Endometrial microvascular endothelial cells (primary cell): ENCODE measurements around the gene LRRC8A. TPM values are rescaled to one million over a fixed set of nuclear protein-coding genes. Genes with fewer than 3 reads are reported as not detected.
"Not testable (repeated sequence)": the region's sequence is repeated elsewhere in the genome, so short reads cannot be mapped to it uniquely, and the experiment has no call there.

Experiments used
- in situ Hi-C: cut with HindIII; loops from 2 replicates; pipeline ENCODE4 v1.10.0; 2017; ENCODE audit warnings: low sequenced_read_pairs, low pct_unique_long_range_greater_than_20kb; ENCODE audit errors: inconsistent ontology term
- total RNA-seq: library from RNA; depleted of rRNA; stranded (reverse); fragments of >200 nt; gene quantifications from one replicate; pipeline ENCODE4 v1.2.3, GENCODE V29; 2015; ENCODE audit errors: inconsistent ontology term

LRRC8A gene
- 91.1 TPM for total RNA-seq

DNA sequence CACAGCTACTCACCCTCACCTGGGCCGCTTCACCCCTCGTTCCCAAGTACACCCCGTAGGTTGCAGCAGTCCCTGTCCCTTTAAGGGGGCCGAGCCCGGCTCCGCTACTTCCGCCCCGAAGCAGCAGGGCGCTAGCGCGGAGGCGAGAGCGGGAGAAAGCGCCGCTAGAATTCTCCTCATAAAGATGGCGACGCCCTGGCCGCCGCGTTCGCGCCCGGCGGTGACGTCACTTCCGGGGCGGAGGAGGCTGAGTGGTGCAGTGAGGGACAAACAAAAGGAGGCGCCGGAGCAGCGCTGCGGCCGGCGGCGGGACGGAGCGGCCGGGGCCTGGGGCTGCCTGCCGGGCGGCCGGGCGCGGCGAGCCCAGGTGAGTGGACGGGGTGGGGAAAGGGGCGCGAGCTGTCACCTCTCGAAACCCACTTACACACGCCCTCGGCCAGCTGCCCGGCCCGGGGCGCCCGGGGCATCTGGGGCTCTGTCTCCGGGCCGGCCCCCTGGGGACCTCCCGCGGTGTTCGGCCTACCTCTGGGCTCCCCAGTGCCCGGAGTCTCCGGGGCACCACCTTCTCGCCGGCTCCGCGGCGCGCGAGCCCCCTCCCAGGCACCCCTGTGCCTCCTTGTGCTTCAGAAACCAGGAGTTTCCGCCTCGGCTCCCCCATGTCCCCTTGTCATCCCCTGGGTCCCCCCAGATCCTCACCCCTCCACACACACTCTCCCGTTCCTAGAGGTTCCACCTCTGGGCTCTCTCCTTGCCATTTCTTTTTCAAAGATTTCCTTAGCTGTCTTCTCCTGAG is at the start of gene LRRC8A, which contains the start of gene KYAT1:
TSS of gene LRRC8A (plus strand) at position 250 of the 793 bp plus-strand sequence. CDS start 25,032 bp downstream, outside the sequence.
TSS of gene KYAT1 (minus strand) at position 67 of the 793 bp plus-strand sequence. CDS start 36,545 bp downstream, outside the sequence.
- in situ Hi-C loops = no loop called here

DNA sequence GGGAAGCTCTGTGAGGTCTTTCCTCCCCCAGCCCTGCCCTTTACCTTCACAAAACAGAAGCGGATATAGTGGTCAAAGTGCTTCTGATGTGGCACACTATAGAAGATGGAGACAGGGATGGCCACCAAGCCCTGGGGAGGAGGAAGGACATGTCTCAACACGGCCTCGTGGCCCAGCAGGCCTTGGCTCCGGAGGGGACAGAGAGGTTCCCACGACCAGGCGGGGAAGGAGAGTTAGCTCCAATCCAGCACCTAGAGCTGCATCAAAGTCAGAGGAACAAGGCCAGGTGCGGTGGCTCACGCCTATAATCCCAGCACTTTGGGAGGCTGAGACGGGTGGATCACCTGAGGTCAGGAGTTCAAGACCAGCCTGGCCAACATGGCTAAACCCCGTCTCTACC is 48.2 kb upstream of the LRRC8A start:
- in situ Hi-C loops = no loop called here

DNA sequence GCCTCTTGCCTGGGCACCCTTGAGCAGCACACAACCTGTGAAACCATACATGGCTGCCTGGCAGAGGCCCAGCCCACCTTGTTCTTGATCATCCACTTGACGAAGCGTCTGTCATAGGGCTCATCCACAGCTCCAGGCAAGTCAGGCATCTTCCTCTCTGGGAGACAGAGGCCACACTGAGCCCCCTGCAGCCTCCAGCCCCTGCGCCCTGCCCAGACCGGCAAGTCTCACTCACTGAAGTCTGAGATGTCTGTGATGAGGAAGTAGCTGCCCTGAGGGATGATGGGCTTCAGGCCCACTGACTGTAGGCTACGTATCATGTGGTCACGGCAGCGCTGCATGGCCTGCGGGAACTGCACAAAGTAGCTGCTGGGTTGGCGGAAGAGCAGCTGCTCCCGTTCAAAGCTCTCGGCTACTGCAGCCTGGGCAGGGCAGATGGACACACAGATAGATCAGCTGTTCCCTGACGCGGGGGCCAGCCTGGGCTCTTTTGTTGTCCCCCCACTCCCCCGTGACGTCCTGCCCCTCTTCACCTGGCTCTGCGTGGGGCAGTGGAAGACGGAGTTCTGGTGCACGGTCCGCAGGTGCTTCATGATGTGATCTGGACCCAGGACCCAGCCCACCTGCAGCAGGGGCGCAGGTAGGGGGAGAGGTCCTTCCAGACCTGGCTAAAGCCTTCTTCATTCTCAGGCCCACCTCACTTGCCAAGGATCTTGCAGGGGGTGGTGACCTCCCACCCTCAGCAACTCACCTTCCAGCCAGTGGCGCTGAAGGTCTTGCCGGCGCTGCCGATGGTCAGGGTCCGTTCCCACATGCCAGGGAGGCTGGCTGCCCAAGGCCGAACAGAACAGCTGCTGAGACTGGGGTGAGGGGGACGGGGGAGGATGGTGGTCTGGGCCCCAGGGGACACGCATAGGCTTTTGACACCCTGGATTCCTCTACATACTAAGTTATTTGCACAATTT is 46.4 kb upstream of the LRRC8A start:
- in situ Hi-C loops = no loop called here

DNA sequence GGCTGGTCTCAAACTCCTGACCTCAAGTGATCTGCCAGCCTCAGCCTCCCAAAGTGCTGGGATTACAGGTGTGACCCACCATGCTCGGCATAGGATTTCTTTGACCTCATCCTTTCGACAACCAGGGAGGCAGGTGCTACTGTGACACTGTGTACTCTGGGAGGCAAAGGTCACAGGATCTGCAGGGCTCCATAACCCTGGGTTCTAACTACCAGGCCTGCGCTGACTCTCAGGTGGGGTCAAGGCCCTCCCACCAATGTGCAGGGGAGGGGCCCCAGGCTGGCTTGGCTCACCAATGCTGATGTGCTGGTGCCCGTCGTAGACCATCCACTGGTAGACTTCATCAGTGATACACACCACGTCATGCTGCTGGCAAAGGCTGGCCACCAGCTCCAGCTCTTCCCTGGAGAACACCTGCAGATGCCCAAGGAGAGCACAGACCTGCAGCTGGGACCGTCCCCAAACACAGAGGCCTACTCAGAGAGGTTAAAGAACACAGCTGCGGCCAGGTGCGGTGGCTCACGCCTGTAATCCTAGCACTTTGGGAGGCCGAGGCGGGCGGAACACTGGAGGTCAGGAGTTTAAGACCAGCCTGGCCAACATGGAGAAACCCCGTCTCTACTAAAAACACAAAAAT is 45.3 kb upstream of the LRRC8A start:
- in situ Hi-C loops = no loop called here

DNA sequence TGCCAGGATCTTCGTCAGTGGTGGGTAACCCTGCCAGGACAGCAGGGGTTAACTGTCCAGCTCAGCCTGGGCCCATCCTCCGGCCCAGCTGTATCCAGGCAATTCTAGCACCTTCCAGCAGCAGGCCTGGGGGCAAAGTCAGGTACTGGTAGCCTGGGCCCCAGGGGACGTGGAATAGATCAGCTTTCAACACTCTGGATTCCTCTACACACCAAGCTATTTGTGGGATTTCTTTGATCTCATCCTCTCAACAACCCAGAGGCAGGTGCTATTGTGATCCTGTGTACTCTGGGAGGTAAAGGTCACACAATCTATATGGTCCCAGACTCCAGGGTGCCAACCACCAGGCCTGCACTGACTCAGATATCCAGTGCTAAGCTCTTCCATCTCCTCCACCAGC is 43.6 kb upstream of the LRRC8A start:
- in situ Hi-C loops = no loop called here

DNA sequence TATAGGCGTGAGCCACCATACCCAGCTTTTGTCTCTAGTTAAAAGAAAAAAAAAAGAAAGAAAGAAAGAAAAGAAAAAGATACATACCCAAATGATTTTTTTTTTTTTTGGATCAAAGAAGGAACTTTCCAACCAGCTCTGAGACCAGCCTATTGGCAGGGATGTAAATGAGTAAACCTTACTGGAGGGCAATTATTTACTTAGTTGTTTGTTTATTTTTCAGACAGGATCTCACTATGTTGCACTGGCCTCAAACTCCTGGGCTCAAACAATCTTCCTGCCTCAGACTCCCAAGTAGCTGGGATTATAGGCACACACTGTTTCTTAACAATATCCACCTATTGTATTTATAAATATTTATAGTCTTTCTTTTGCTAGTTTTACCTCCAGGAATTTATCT is 41.4 kb upstream of the LRRC8A start:
- in situ Hi-C loops = no loop called here

DNA sequence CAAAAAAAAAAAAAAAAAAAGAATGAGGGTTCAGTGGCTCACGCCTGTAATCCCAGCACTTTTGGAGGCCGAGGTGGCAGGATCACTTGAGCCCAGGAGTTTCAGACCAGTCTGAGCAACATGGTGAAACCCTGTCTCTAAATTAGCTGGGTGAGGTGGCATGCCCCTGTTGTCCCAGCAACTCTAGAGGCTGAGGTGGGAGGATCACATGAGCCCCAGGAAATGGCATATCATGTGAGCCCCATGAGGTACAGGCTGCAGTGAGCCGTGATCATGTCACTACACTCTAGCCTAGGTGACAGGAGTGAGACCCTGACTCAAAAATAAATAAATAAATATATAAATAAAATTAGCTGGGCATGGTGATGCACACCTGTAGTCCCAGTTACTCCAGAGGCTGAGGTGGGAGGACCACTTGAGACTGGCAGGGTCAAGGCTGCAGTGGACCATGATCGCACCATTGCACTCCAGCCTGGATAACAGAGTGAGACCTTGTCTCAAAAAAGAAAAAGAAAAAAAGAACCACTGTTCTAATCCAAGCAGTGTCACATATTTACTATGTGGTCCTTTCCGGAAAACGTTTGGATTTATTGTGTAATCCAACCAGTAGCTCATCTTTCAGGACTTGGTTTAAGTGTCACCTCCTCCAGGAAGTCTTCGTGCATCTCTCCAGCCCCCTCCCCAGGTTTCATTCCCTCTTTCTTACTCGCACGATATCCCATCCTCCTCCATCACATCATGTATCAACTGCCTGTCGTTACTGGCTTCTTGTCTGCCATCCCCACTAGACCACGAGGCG is 40.0 kb upstream of the LRRC8A start:
- in situ Hi-C loops = no loop called here

DNA sequence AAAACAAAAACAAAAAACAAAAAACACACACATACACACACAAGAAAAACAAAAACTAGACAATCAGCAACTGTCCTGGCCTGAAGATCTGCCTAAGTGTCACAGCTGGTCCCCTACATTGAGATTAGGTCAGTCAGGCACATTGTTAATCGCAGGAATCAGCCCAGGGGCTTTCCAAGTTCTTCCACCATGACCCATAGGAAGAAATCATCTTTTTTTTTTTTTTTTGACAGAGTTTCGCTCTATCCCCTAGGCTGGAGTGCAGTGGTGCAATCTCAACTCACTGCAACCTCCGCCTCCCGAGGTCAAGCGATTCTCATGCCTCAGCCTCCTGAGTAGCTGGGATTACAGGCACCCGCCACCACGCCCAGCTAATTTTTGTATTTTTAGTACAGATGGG is 38.8 kb upstream of the LRRC8A start:
- in situ Hi-C loops = not testable (repeated sequence)

DNA sequence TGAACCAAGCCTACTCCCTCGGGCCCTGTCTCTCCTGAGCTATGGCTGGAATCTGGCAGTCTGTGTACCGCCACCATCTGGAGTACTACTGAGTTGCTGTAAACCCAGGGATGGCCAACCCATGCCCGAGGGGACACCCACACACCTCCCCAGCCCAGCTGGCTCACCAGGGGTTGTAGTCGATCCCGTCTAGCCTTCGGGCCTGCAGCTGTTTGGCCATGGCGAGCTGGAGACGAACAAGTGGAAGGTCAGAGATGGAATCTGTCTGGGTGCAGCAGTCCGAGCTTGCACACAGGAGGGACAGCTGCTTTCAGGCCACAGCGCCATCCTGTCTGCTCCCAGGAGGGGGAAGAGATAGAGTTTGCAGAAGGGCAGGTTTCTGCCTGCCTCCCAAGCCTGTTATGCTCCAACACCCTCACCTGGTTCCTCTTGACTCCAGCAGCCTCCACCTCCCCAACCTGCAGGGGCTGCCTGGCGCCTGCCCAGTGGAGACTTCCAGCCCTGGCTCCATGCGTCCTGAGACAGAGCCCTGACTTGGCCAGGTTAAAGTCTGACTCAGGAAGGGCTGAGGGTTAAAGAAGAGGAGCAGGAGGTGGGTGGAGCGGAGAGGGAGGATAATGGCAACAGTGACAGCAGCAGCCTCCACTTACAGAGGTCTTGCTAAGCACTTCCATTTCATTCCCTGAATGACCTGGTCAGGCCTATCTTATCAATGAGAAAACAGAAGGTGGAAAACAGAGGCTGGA is 36.6 kb upstream of the LRRC8A start:
- in situ Hi-C loops = no loop called here

DNA sequence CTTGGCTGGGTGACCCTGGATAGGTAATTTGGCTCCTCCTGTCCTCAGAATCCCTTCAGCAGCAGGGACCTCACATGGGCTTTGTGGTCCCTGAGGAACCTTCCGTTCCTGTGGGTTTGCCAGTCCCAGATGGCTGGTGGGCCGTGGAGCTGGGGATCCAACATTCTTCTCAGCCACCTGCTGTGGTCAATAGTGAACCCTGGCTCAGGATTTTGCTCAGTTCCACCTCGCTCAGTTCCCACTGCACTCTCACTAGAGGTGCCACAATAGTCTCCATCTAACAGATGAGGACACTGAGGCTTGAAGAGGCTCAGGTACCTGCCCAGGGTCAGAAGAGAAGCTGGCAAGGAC is 35.3 kb upstream of the LRRC8A start:
- in situ Hi-C loops = no loop called here

DNA sequence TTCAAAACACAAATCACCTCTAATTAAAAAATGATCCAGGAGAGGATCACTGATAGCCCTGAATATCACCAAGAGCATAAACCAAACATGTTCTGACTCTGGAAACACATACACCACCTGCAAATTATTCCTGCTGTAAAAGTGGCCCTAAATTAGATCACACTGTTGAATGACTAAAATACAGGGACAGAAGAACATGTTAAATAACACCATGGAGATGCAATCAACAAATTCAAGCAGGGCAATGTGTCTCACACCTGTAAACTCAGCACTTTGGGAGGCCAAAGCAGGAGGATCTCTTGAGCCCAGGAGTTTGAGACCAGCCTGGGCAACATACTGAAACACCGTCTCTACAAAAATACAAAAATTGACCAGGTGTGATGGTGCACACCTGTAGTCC is 34.1 kb upstream of the LRRC8A start:
- in situ Hi-C loops = no loop called here

DNA sequence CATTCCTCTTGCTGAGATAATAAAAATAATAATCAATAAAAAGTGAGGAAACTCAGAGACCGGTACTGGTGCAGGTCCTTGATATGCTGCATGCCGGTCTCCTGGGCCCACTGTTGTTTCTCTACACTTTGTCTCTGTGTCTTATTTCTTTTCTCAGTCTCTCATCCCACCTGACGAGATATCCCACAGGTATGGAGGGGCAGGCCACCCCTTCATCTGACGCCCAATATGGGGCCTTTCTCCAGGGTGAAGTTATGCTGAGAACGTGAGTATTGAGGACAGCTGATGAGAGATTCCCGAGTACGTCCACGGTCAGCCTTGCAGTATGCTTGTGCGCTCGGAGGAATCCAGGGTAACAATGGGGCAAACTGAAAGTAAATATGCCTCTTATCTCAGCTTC is 30.9 kb upstream of the LRRC8A start:
- in situ Hi-C loops = not testable (repeated sequence)

DNA sequence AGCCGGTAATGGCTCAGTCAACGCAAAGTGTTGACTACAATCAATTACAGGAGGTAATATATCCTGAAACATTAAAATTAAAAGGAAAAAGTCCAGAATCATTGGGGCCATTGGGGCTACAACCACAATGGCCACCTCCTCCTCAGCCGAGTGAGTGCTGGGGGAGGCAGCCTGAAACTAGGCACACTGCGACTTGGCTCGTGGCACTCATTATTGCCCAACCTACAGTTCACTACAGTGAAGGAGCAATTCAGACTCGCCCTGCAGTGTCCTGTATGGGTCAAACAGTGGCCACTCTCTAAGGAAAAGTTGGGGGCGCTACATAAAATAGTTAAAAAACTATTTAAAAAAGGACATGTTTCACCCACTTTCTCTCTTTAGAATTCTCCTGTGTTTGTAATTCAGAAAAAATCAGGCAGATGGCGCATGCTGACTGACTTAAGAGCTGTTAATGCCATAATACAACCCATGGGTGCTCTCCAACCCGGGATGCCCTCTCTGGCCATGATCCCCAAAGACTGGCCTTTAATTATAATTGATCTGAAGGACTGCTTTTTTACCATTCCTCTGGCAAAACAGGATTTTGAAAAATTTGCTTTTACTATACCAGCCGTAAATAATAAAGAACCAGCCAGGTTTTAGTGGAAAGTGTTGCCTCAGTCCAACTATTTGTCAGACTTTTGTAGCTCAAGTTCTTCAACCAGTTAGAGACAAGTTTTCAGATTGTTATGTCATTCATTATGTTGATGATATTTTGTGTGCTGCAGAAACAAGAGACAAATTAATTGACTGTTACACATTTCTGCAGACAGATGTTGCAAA is 29.9 kb upstream of the LRRC8A start:
- in situ Hi-C loops = not testable (repeated sequence)

DNA sequence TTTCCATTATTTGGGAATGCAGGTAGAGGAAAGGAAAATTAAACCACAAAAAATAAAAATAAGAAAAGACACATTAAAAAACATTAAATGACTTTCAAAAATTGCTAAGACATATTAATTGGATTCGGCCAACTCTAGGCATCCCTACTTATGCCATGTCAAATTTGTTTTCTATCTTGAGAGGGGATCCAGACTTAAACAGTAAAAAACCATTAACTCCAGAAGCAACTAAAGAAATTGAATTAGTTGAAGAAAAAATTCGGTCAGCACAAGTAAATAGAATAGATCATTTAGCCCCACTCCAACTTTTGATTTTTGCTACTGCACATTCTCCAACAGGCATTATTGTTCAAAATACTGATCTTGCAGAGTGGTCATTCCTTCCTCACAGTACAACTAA is 29.3 kb upstream of the LRRC8A start:
- in situ Hi-C loops = not testable (repeated sequence)

DNA sequence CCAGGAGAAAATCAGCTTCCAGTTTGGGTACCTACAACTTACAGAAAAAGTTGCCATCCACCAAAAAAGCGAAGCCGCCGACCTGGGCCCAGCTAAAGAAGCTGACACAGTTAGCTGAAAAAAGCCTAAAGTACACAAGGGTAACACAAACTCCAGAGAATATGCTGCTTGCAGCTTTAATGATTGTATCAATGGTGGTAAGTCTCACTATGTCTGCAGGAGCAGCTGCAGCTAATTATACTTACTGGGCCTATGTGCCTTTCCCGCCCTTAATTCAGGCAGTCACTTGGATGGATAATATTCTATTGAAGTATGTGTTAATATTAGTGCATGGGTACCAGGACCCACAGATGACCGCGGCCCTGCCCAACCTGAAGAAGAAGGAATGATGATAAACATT is 27.5 kb upstream of the LRRC8A start:
- in situ Hi-C loops = not testable (repeated sequence)

DNA sequence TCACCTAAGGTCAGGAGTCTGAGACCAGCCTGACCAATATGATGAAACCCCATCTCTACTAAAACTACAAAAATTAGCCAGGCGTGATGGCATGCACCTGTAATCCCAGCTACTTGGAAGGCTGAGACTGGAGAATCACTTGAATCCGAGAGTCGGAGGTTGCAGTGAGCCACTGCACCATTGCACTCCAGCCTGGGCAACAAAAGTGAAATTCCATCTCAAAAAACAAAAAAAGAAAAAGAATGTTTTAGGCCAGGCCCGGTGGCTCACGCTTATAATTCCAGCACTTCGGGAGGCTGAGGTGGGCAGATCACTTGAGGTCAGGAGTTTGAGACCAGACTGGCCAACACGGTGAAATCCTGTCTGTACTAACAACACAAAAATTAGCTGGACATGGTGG is 23.5 kb upstream of the LRRC8A start:
- in situ Hi-C loops = not testable (repeated sequence)

DNA sequence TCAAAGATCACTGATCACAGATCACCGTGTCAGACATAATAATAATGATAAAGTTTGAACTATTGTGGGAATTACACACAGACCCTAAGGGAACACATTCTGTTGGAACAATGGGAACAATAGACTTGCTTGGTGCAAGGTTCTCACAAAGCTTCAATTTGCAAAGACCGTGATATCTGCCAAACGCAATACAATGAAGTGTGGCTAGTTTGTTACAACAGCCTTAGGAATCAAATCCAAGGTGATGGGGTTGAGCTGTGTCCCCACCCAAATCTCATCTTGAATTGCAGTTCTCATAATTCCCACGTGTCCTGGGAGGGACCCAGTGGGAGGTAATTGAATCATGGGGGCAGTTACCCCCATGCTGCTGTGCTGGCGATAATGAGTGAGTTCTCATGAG is 21.0 kb upstream of the LRRC8A start:
- in situ Hi-C loops = no loop called here
